ENCODE results near the gene AKIRIN2. TPM values are rescaled to one million over a fixed set of nuclear protein-coding genes. Genes with fewer than 3 reads are reported as not detected.

The AKIRIN2 gene
- total RNA-seq, 1 donor from 2014 or later, result 23.5 TPM

DNA sequence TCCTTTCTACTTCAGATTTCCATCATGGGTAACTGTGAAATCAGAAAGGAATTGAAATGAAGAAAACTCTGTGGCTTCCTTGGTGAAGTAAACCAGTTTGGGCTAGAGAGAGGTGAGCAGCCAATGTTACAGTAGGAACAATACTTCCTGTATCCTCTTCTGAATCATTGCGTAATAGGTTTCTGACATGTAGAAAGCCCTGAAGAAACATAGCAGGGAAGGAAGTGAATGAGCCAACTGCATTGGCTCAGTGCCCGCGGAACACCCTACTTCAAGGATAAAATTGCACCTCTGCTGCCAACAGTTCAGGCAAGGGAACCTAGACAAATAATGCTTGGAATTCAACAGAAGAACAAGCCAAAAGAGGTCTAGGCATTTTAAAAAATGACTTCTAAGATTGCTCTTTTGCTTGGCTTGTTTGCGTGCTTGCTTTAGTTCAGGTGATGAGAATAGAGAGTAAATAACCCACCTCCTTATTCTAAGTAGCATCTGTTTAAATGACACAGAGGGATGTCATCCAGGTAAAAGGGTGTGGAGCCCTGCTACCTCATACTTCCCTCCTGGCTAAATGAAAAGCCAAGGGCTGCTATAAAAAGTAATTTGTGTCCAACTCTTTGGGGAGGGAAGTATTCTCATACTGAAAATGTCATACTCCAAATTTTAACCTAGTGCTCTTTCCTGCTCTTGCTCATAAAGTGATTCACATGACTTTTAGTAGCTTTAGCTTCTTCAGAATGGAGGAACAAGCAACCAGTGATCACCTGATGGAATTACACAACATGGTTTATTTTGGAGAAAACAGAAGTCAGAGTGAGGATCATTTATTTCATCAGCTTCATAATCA is 30.0 kb upstream of the AKIRIN2 start:
- peaks cover 28 to 35% (median 32%) of the 10 kb centered on the region in 3 donors for H3K4me1 ChIP-seq (ENCODE audit: control insufficient read depth in 3 of 3, insufficient read depth in 3 of 3, low read length in 3 of 3)
- H3K27ac ChIP-seq (ENCODE audit: low read depth, low read length), result peak overlapping the region; percentile 85
- H3K27me3 ChIP-seq (ENCODE audit: control insufficient read depth in 3 of 3, insufficient read depth in 3 of 3, low read length in 3 of 3), result no peaks in the 10 kb centered on the region
- peak overlapping the region in 1 of 3 donors; percentile 72 for H3K9ac ChIP-seq (ENCODE audit: low read depth in 1 of 3, low read length in 3 of 3)
- H3K36me3 ChIP-seq (ENCODE audit: control insufficient read depth in 3 of 3, insufficient read depth in 3 of 3, low read length in 3 of 3), result no peaks in the 10 kb centered on the region
- H3K9me3 ChIP-seq (ENCODE audit: control insufficient read depth in 3 of 3, low read length in 3 of 3), result no peaks in the 10 kb centered on the region
- peak overlapping the region in 2 of 3 donors; percentile 19 to 54 for H3K4me3 ChIP-seq (ENCODE audit: low read length in 3 of 3)

DNA sequence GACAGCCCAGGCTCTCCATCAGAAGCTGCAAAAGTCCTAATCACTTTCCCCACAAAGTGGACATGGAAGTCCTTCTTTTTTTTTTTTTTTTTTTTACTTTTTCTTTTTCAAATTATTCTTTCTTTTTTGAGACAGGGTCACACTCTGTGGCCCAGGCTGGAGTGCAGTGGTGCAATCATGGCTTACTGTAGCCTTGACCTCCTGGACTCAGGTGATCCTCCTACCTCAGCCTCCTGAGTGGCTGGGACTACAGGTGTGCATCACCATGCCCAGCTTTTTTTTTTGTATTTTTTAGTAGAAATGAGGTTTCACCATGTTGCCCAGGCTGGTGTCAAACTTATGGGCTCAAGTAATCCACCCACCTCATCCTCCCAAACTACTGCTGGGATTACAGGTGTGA is 29.0 kb upstream of the AKIRIN2 start:
- Histone ChIP-seq H3K27me3 (ENCODE audit: control insufficient read depth in 3 of 3, insufficient read depth in 3 of 3, low read length in 3 of 3) (no peaks in the 10 kb centered on the region), H3K9ac (ENCODE audit: low read depth in 1 of 3, low read length in 3 of 3) (peak overlapping the region in 2 of 3 donors; percentile 38 to 63), H3K4me3 (ENCODE audit: low read length in 3 of 3) (no peak overlapping the region), H3K9me3 (ENCODE audit: control insufficient read depth in 3 of 3, low read length in 3 of 3) (no peaks in the 10 kb centered on the region), H3K27ac (ENCODE audit: low read depth, low read length) (peak overlapping the region; percentile 85), H3K36me3 (ENCODE audit: control insufficient read depth in 3 of 3, insufficient read depth in 3 of 3, low read length in 3 of 3) (no peaks in the 10 kb centered on the region), H3K4me1 (ENCODE audit: control insufficient read depth in 3 of 3, insufficient read depth in 3 of 3, low read length in 3 of 3) (peaks cover 28 to 35% (median 32%) of the 10 kb centered on the region in 3 donors)

DNA sequence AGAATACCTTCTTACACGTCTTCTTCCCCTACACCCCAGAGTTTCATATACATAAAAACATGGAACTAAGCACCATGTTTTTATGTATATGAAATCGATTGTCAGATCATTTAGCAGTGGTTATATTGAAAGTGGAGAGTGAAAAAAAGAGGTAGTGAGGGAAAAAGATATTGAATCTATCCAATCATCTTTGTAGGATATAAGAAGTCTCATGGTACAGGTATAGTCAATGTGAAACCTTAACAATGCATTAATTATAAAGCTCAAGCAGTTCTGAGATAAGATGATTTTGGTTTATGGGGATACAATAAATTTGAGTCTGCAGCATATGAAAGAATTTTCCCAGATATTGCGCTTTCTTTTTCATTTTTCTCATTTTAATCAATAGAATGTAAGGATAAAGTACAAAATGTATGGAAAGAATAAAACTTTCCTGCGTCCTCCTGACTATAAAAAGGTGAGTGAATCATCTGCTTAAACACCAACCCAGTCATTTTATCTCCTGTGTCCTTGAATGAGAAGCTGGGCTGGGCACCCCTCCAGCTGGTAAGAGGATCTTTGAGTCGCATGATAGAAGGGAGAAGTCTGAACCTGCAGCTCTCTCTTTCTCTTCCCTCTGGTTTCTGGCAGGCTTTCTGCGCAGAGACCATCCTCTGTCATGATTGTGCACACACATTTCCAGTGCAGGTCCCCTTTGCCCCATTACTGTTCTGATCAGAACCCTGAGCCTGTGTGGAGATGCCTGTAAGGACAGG is 28.1 kb upstream of the AKIRIN2 start:
- Histone ChIP-seq H3K4me3 (ENCODE audit: low read length in 3 of 3) (peak overlapping the region in 2 of 3 donors; percentile 50 to 52), H3K4me1 (ENCODE audit: control insufficient read depth in 3 of 3, insufficient read depth in 3 of 3, low read length in 3 of 3) (peaks cover 34 to 42% (median 37%) of the 10 kb centered on the region in 3 donors), H3K36me3 (ENCODE audit: control insufficient read depth in 3 of 3, insufficient read depth in 3 of 3, low read length in 3 of 3) (no peaks in the 10 kb centered on the region), H3K9ac (ENCODE audit: low read depth in 1 of 3, low read length in 3 of 3) (peak overlapping the region; percentile 38 to 63 (median 44)), H3K27me3 (ENCODE audit: control insufficient read depth in 3 of 3, insufficient read depth in 3 of 3, low read length in 3 of 3) (no peaks in the 10 kb centered on the region), H3K27ac (ENCODE audit: low read depth, low read length) (peak overlapping the region; percentile 83), H3K9me3 (ENCODE audit: control insufficient read depth in 3 of 3, low read length in 3 of 3) (no peaks in the 10 kb centered on the region)

DNA sequence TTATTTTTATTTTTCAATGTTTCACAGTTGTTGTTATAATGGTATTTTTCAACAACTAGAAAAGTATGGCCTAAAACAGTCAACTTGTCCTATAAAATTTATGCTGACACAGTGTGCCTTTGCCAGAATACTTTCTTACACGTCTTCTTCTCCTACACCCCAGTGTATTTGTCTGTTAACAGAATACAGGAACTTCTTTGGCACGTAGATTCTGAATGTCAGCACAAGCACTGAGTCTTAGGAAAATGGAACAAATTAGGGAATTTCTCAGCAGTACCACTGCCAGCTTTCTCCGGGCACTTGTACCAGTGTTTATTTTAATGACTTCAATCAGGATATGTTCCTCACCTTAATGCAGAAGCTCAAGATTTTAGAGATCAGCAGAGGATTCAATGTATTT is 26.7 kb upstream of the AKIRIN2 start:
- Histone ChIP-seq H3K4me3 (ENCODE audit: low read length in 3 of 3) (no peak overlapping the region), H3K9me3 (ENCODE audit: control insufficient read depth in 3 of 3, low read length in 3 of 3) (no peaks in the 10 kb centered on the region), H3K27me3 (ENCODE audit: control insufficient read depth in 3 of 3, insufficient read depth in 3 of 3, low read length in 3 of 3) (no peaks in the 10 kb centered on the region), H3K36me3 (ENCODE audit: control insufficient read depth in 3 of 3, insufficient read depth in 3 of 3, low read length in 3 of 3) (no peaks in the 10 kb centered on the region), H3K9ac (ENCODE audit: low read depth in 1 of 3, low read length in 3 of 3) (no peak overlapping the region), H3K27ac (ENCODE audit: low read depth, low read length) (peak overlapping the region; percentile 21), H3K4me1 (ENCODE audit: control insufficient read depth in 3 of 3, insufficient read depth in 3 of 3, low read length in 3 of 3) (peaks cover 41 to 49% (median 46%) of the 10 kb centered on the region in 3 donors)

DNA sequence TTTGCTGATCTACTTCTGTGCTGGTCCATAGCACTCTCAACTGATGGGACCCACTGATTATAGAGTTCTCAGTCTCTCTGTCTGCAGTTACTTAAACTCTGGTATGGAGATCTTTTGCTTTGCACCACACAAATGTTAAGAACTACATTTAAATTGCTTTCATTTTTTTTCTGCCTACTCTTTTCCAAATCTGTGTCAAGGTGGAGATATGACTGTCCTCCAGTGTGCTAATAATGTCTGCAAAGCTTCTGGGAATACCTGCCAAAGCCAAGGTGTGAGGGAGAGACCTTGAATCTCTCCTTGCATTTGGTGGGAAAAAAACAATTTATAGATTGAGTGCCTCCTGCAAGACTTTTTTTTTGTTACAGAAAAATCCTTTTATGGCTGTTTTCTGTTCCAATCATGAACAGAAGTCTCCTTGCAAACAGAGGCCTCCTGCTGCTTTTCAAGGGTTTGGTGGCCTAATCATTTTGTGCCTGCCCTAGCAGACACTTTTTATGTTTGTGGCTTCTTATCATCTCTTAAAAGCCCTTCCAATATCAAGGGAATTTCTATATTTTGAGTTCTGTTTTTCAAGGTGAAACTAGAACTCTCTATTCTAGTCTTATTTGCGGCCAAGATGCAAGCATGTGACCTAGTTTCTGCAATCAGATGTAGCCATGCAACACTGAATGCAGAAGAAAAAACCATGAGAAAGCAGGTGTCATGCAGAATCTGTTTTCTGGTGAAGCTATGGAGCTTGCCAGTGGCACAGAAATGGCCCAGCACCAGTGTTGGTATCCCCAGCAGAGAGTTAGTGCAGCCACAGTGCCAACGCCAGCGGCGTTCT is 23.2 kb upstream of the AKIRIN2 start:
- Histone ChIP-seq H3K9ac (ENCODE audit: low read depth in 1 of 3, low read length in 3 of 3) (no peak overlapping the region), H3K27ac (ENCODE audit: low read depth, low read length) (peak overlapping the region; percentile 33), H3K36me3 (ENCODE audit: control insufficient read depth in 3 of 3, insufficient read depth in 3 of 3, low read length in 3 of 3) (no peaks in the 10 kb centered on the region), H3K4me3 (ENCODE audit: low read length in 3 of 3) (no peak overlapping the region), H3K27me3 (ENCODE audit: control insufficient read depth in 3 of 3, insufficient read depth in 3 of 3, low read length in 3 of 3) (no peaks in the 10 kb centered on the region), H3K9me3 (ENCODE audit: control insufficient read depth in 3 of 3, low read length in 3 of 3) (no peaks in the 10 kb centered on the region), H3K4me1 (ENCODE audit: control insufficient read depth in 3 of 3, insufficient read depth in 3 of 3, low read length in 3 of 3) (peaks cover 27 to 39% (median 38%) of the 10 kb centered on the region in 3 donors)

DNA sequence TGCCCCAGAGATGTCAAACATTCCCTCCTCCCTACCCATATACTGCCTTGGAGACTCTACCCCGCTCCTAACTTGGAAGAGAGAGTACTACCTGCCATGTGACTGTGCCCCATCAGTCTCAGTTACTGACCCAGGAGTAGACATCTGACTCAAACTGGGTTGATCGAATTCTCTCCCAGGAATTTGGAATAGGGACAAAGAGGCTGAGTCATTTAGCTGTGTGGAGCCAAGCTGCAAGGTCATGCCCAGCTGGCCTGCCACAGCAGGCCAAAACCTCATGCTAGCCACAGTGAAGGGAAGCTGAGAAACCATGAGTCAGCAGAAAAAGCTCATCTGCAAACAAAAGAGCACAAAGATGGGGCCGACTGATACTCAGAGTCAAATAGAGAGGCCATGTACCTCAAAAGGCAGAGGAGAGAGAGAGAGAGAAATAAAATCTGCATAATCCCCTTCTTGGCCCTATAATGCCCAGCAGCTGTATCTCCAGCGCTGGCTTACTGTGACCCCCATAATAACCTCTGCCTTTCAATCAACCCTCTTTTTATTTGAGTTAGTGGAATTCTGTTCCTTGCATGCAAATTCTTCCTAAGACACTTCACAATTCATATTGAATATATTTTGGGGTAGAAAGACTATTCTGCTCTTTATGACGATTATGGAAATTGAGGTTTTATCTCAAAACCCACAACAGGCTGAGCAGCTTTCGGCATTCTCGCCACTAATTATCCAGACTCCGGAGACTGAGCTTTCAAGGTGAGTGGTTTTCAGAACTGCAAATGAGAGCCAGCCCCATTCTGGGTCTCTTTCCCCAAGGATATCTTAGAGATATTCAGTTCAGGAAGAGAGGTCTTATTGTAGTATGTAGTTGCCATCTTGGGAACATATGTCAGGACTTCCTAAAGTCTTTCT is 21.4 kb upstream of the AKIRIN2 start:
- no peaks in the 10 kb centered on the region for H3K27me3 ChIP-seq (ENCODE audit: control insufficient read depth in 3 of 3, insufficient read depth in 3 of 3, low read length in 3 of 3)
- H3K4me1 ChIP-seq (ENCODE audit: control insufficient read depth in 3 of 3, insufficient read depth in 3 of 3, low read length in 3 of 3), result peaks cover 20 to 31% (median 29%) of the 10 kb centered on the region in 3 donors
- peak overlapping the region; percentile 83 for H3K27ac ChIP-seq (ENCODE audit: low read depth, low read length)
- H3K9me3 ChIP-seq (ENCODE audit: control insufficient read depth in 3 of 3, low read length in 3 of 3), result no peaks in the 10 kb centered on the region
- H3K36me3 ChIP-seq (ENCODE audit: control insufficient read depth in 3 of 3, insufficient read depth in 3 of 3, low read length in 3 of 3), result no peaks in the 10 kb centered on the region
- H3K4me3 ChIP-seq (ENCODE audit: low read length in 3 of 3), result peak overlapping the region in 1 of 3 donors; percentile 10
- no peak overlapping the region for H3K9ac ChIP-seq (ENCODE audit: low read depth in 1 of 3, low read length in 3 of 3)

DNA sequence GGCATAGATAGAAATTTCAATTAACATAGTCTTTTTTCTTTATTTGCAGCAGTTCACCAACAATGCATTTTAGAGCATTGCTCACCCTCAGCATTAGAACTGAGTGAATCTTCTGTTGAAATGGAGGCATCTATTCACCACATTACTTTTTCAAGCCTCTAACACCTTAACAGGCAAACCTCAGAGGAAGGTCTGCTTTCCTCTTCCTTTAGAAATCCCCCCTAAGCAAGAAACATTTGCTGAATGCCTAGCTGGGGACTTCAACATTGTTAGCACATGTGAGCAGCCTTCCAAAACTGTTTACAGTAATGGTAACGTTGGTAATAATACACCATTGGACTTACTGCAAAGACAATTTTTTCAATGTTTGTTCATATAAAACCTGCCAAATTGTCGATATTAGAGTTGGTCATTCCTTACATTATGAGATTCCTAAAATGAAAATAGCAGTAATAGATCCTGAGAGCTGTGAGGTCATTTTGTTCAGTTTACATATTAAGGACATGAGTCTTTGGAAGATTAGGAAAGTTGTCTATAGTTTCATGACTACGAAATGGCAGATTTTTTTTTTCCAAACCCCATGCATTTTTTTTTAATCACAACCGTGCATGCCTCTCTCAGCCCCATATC is 20.6 kb upstream of the AKIRIN2 start:
- Histone ChIP-seq H3K9me3 (ENCODE audit: control insufficient read depth in 3 of 3, low read length in 3 of 3) (no peaks in the 10 kb centered on the region), H3K4me3 (ENCODE audit: low read length in 3 of 3) (no peak overlapping the region), H3K9ac (ENCODE audit: low read depth in 1 of 3, low read length in 3 of 3) (peak overlapping the region in 1 of 3 donors; percentile 1), H3K36me3 (ENCODE audit: control insufficient read depth in 3 of 3, insufficient read depth in 3 of 3, low read length in 3 of 3) (no peaks in the 10 kb centered on the region), H3K27ac (ENCODE audit: low read depth, low read length) (peak overlapping the region; percentile 83), H3K4me1 (ENCODE audit: control insufficient read depth in 3 of 3, insufficient read depth in 3 of 3, low read length in 3 of 3) (peaks cover 20 to 33% (median 28%) of the 10 kb centered on the region in 3 donors), H3K27me3 (ENCODE audit: control insufficient read depth in 3 of 3, insufficient read depth in 3 of 3, low read length in 3 of 3) (no peaks in the 10 kb centered on the region)

DNA sequence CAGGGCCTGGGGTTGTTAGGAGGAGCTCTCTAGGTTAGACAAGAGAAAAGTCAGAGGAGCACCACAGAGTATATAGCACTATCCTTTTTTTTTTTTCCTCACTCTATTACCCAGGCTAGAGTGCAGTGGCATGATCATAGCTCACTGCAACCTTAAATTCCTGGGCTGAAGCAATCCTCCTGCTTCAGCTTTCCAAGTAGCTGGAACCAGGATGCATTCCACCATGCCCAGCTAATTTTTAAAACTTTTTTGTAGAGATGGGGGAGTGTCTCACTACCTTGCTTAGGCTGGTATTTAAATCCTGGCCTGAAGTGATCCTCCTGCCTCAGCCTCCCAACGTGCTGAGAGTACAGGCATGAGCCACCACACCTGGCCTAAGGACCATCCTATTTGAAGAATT is 19.3 kb upstream of the AKIRIN2 start:
- Histone ChIP-seq H3K4me1 (ENCODE audit: control insufficient read depth in 3 of 3, insufficient read depth in 3 of 3, low read length in 3 of 3) (peaks cover 20 to 39% (median 26%) of the 10 kb centered on the region in 3 donors), H3K9me3 (ENCODE audit: control insufficient read depth in 3 of 3, low read length in 3 of 3) (no peaks in the 10 kb centered on the region), H3K27me3 (ENCODE audit: control insufficient read depth in 3 of 3, insufficient read depth in 3 of 3, low read length in 3 of 3) (no peaks in the 10 kb centered on the region), H3K27ac (ENCODE audit: low read depth, low read length) (peak overlapping the region; percentile 2), H3K36me3 (ENCODE audit: control insufficient read depth in 3 of 3, insufficient read depth in 3 of 3, low read length in 3 of 3) (no peaks in the 10 kb centered on the region), H3K4me3 (ENCODE audit: low read length in 3 of 3) (no peak overlapping the region), H3K9ac (ENCODE audit: low read depth in 1 of 3, low read length in 3 of 3) (no peak overlapping the region)

All from skeletal muscle tissue (tissue), 4 donors.